GM23338 (cell line): Measurements from ENCODE around the gene UBAC1. TPM values are rescaled to one million over a fixed set of nuclear protein-coding genes. Genes with fewer than 3 reads are reported as not detected.
A peak's percentile ranks its signal among the peaks of the same experiment; 100 is the strongest.

Source experiments
- ATAC-seq: fragments of 200-7000 bp; cut with Tn5 transposase; 3 replicates; pipeline ENCODE4 v1.9.1; 2020
- DNase-seq: peaks from one replicate; pipeline ENCODE4 v3.0.0-alpha.2; 2015; ENCODE audit warnings: low spot score
- H2AFZ ChIP-seq: fragments of 200-600 bp; sonication (generic); 2 replicates; pipeline ENCODE4 v1.8.0; 2016; ENCODE audit warnings: antibody characterized with exemption, mild to moderate bottlenecking, moderate library complexity
- H3F3A ChIP-seq: fragments of 200-600 bp; sonication (generic); replicated peaks from 2 replicates; pipeline ENCODE4 v1.8.0; 2017; ENCODE audit warnings: antibody characterized with exemption, mixed run types, low read depth
- H3K27ac ChIP-seq: fragments of 200-600 bp; sonication (generic); 2 replicates; pipeline ENCODE4 v1.6.1; 2016; ENCODE audit warnings: low read depth
- H3K27me3 ChIP-seq: fragments of 200-600 bp; sonication (generic); 2 replicates; pipeline ENCODE4 v1.8.0; 2016; ENCODE audit warnings: mild to moderate bottlenecking, mixed run types, moderate library complexity; ENCODE audit not compliant: insufficient read depth
- H3K36me3 ChIP-seq: fragments of 200-600 bp; sonication (generic); 2 replicates; pipeline ENCODE4 v1.8.0; 2016; ENCODE audit warnings: mild to moderate bottlenecking; ENCODE audit not compliant: insufficient read depth
- H3K4me1 ChIP-seq: fragments of 200-600 bp; sonication (generic); 2 replicates; pipeline ENCODE4 v1.8.0; 2016; ENCODE audit warnings: mild to moderate bottlenecking, moderate library complexity; ENCODE audit not compliant: insufficient read depth
- H3K4me2 ChIP-seq: fragments of 200-600 bp; sonication (generic); 2 replicates; pipeline ENCODE4 v1.7.1; 2017; ENCODE audit warnings: mixed run types
- H3K4me3 ChIP-seq: fragments of 200-600 bp; sonication (generic); 2 replicates; pipeline ENCODE4 v1.6.1; 2016; ENCODE audit warnings: mixed run types
- H3K79me2 ChIP-seq: fragments of 200-600 bp; sonication (generic); replicated peaks from 2 replicates; pipeline ENCODE4 v1.8.0; 2017; ENCODE audit warnings: mild to moderate bottlenecking; ENCODE audit not compliant: insufficient read depth
- H3K9me2 ChIP-seq: fragments of 200-600 bp; sonication (generic); 2 replicates; pipeline ENCODE4 v1.8.0; 2017; ENCODE audit not compliant: insufficient read depth
- H4K20me1 ChIP-seq: fragments of 200-600 bp; sonication (generic); replicated peaks from 2 replicates; pipeline ENCODE4 v1.8.0; 2017; ENCODE audit warnings: mild to moderate bottlenecking; ENCODE audit not compliant: insufficient read depth
- H3K27ac Mint-ChIP-seq: 2 replicates; pipeline ENCODE4 v1.8.0; 2020; ENCODE audit warnings: inconsistent platforms, mild to moderate bottlenecking, moderate library complexity, mixed read lengths
- H3K27me3 Mint-ChIP-seq: 3 replicates; pipeline ENCODE4 v1.8.0; 2022; ENCODE audit warnings: low read depth, mild to moderate bottlenecking, moderate library complexity, mixed read lengths, inconsistent platforms; ENCODE audit not compliant: insufficient read depth, poor library complexity
- H3K36me3 Mint-ChIP-seq: 3 replicates; pipeline ENCODE4 v1.8.0; 2021; ENCODE audit warnings: low read depth, mild to moderate bottlenecking, inconsistent platforms, moderate library complexity, mixed read lengths
- H3K4me1 Mint-ChIP-seq: 3 replicates; pipeline ENCODE4 v1.8.0; 2020; ENCODE audit warnings: mild to moderate bottlenecking, inconsistent platforms, mixed read lengths
- H3K4me3 Mint-ChIP-seq: 3 replicates; pipeline ENCODE4 v1.8.0; 2021; ENCODE audit warnings: moderate library complexity, mild to moderate bottlenecking, inconsistent platforms, mixed read lengths
- H3K9me3 Mint-ChIP-seq: 3 replicates; pipeline ENCODE4 v1.8.0; 2020; ENCODE audit warnings: moderate library complexity, mild to moderate bottlenecking, inconsistent platforms, mixed read lengths
- CTCF ChIP-seq, 2 experiments: fragments of 200-600 bp in 1 of 2; sonication (generic) in 1 of 2; conservative IDR thresholded peaks; 2 replicates each; pipeline versions ENCODE4 v1.5.1 to v1.6.1; 2016 to 2017; ENCODE audit warnings: antibody characterized with exemption in 2 of 2, low read depth in 2 of 2, mild to moderate bottlenecking in 2 of 2, moderate library complexity in 1 of 2
- ETS1 ChIP-seq: IDR thresholded peaks from 2 replicates; pipeline ENCODE4 v1.6.1; 2016; ENCODE audit warnings: antibody characterized with exemption
- EZH2 ChIP-seq: fragments of 200-600 bp; sonication (generic); IDR thresholded peaks from one replicate; pipeline ENCODE4 v1.8.0; 2017; ENCODE audit warnings: antibody characterized with exemption, mild to moderate bottlenecking, low read depth; ENCODE audit not compliant: unreplicated experiment
- POLR2AphosphoS5 ChIP-seq: IDR thresholded peaks from 2 replicates; pipeline ENCODE4 v1.6.1; 2016; ENCODE audit warnings: antibody characterized with exemption, low read depth
- REST ChIP-seq: IDR thresholded peaks from one replicate; pipeline ENCODE4 v1.6.1; 2018; ENCODE audit warnings: antibody characterized with exemption; ENCODE audit not compliant: unreplicated experiment
- ZNF331 ChIP-seq: fragments of 250-450 bp; sonication (Bioruptor Pico); IDR thresholded peaks from 2 replicates; pipeline ENCODE4 v1.5.0; 2020; ENCODE audit warnings: low read depth, mild to moderate bottlenecking, moderate library complexity
- ZNF462 ChIP-seq: fragments of 250-450 bp; sonication (Bioruptor Pico); IDR thresholded peaks from 2 replicates; pipeline ENCODE4 v1.5.0; 2020; ENCODE audit warnings: mild to moderate bottlenecking, moderate library complexity
- polyA plus RNA-seq: library from polyadenylated mRNA; unstranded; fragments of >200 nt; fragmentation: Nextera tagmentation; extraction: Ambion mirVana; gene quantifications from 2 replicates; pipeline ENCODE4 v1.2.1, GENCODE V29; 2016
- total RNA-seq: library from RNA; depleted of rRNA; stranded (reverse); fragments of >200 nt; shearing (Covaris generic); gene quantifications from 2 replicates; pipeline ENCODE4 v1.2.3, GENCODE V29; 2014

Gene UBAC1
- total and polyA plus RNA-seq, 2 experiments from 2014 or later, result 63.2 to 86.6 TPM

- Mint-ChIP-seq H3K27ac (no peak overlapping the region), H3K9me3 (no peaks in the 10 kb centered on the region), H3K36me3 (no peaks in the 10 kb centered on the region), H3K27me3 (peaks cover 18% of the 10 kb centered on the region), H3K4me1 (peaks cover 23% of the 10 kb centered on the region), H3K4me3 (peak overlapping the region; percentile 60; the same call in 2 of the 3 replicates)
- Histone ChIP-seq H4K20me1 (no peaks in the 10 kb centered on the region), H3K9me2 (no peaks in the 10 kb centered on the region), H3K4me2 (peak overlapping the region; percentile 77), H3K27me3 (no peaks in the 10 kb centered on the region), H3K79me2 (no peaks in the 10 kb centered on the region), H3K27ac (peak overlapping the region; percentile 65), H3K4me1 (peaks cover 31% of the 10 kb centered on the region; the same call in 1 of the 2 replicates), H3K36me3 (no peaks in the 10 kb centered on the region), H3F3A (peaks cover 7% of the 10 kb centered on the region), H3K4me3 (peak overlapping the region; percentile 51), H2AFZ (peak overlapping the region; percentile 80)
- peak; percentile 79 for DNase-seq
- TF ChIP-seq REST (no peak), ETS1 (no peak), ZNF462 (no peak), CTCF (conservative IDR thresholded peaks at IDR 0.05; ENCODE audit: low read depth in 2 of 2) (no peak), POLR2AphosphoS5 (peak; percentile 43; the same call in 1 of the 2 replicates), EZH2 (no peak), ZNF331 (CRISPR knock-in tag) (no peak)
- peak; percentile 63 for ATAC-seq
Measured at GRCh38 chr9:135992486-135993408, 31.6 kb upstream of the UBAC1 start.
